Measurements from ENCODE around the gene GMDS. TPM values are rescaled to one million over a fixed set of nuclear protein-coding genes. Genes with fewer than 3 reads are reported as not detected.

Gene GMDS
- polyA plus RNA-seq, 1 of the 3 experiments (the other 2 are of a cell fraction) = 12.3 TPM

- no peak overlapping the region for H2AFZ ChIP-seq (ENCODE audit: low read depth)
- POLR2A ChIA-PET = no interaction called here
- peaks cover 0 to 19% of the 10 kb centered on the region in 2 experiments; a peak in 1 of 4 replicates for H3K4me1 ChIP-seq (ENCODE audit: control insufficient read depth in 1 of 2, insufficient read depth in 2 of 2, low read depth in 1 of 2, low read length in 1 of 2)
- no peak overlapping the region for H3K4me3 ChIP-seq (ENCODE audit: low read depth in 2 of 2, low read length in 1 of 2)
- CTCF ChIA-PET = no interaction called here
- no peak overlapping the region; a peak in 1 of 4 replicates for H3K27ac ChIP-seq (ENCODE audit: low read depth in 2 of 2, low read length in 1 of 2)
- no peaks in the 10 kb centered on the region for H3K9me3 ChIP-seq
- H3K36me3 ChIP-seq (replicated peaks in 1 of 2; ENCODE audit: control insufficient read depth in 1 of 2, insufficient read depth in 2 of 2, low read length in 1 of 2) = no peaks in the 10 kb centered on the region
- 56% methylated on average over 3 of the region's 3 CpGs for WGBS (ENCODE audit: low lambda C conversion rate)
- TF ChIP-seq SIN3A (IDR thresholded peaks at IDR 0.05; ENCODE audit: borderline replicate concordance, low read depth, low read length) (no peak), CHD2 (IDR thresholded peaks at IDR 0.05; ENCODE audit: low read length, partially characterized antibody) (no peak), TCF12 (IDR thresholded peaks at IDR 0.05) (no peak), RCOR1 (IDR thresholded peaks at IDR 0.05; ENCODE audit: low read length) (no peak), EZH2phosphoT487 (IDR thresholded peaks at IDR 0.05; ENCODE audit: borderline replicate concordance, low read depth) (no peak), SMC3 (IDR thresholded peaks at IDR 0.05; ENCODE audit: low read depth, low read length) (no peak), NRF1 (IDR thresholded peaks at IDR 0.05; ENCODE audit: low read depth, low read length) (no peak), NFIC (IDR thresholded peaks at IDR 0.05; ENCODE audit: borderline replicate concordance) (no peak), RFX5 (IDR thresholded peaks at IDR 0.05; ENCODE audit: low read length) (no peak), FOSL2 (IDR thresholded peaks at IDR 0.05; ENCODE audit: borderline replicate concordance, low read depth) (no peak), POLR2AphosphoS5 (IDR thresholded peaks at IDR 0.05; ENCODE audit: low read depth, low read length) (no peak), FOXJ3 (CRISPR knock-in tag; IDR thresholded peaks at IDR 0.05) (no peak), YY1 (IDR thresholded peaks at IDR 0.05; ENCODE audit: low read depth) (no peak)
- TF ChIP-seq, protein P1, sequence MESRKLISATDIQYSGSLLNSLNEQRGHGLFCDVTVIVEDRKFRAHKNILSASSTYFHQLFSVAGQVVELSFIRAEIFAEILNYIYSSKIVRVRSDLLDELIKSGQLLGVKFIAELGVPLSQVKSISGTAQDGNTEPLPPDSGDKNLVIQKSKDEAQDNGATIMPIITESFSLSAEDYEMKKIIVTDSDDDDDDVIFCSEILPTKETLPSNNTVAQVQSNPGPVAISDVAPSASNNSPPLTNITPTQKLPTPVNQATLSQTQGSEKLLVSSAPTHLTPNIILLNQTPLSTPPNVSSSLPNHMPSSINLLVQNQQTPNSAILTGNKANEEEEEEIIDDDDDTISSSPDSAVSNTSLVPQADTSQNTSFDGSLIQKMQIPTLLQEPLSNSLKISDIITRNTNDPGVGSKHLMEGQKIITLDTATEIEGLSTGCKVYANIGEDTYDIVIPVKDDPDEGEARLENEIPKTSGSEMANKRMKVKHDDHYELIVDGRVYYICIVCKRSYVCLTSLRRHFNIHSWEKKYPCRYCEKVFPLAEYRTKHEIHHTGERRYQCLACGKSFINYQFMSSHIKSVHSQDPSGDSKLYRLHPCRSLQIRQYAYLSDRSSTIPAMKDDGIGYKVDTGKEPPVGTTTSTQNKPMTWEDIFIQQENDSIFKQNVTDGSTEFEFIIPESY (IDR thresholded peaks at IDR 0.05; ENCODE audit: borderline replicate concordance, low read depth) = no peak
- TF ChIP-seq, protein P2, sequence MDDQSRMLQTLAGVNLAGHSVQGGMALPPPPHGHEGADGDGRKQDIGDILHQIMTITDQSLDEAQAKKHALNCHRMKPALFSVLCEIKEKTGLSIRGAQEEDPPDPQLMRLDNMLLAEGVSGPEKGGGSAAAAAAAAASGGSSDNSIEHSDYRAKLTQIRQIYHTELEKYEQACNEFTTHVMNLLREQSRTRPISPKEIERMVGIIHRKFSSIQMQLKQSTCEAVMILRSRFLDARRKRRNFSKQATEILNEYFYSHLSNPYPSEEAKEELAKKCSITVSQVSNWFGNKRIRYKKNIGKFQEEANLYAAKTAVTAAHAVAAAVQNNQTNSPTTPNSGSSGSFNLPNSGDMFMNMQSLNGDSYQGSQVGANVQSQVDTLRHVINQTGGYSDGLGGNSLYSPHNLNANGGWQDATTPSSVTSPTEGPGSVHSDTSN (IDR thresholded peaks at IDR 0.05) = no peak
- TF ChIP-seq, protein P3, sequence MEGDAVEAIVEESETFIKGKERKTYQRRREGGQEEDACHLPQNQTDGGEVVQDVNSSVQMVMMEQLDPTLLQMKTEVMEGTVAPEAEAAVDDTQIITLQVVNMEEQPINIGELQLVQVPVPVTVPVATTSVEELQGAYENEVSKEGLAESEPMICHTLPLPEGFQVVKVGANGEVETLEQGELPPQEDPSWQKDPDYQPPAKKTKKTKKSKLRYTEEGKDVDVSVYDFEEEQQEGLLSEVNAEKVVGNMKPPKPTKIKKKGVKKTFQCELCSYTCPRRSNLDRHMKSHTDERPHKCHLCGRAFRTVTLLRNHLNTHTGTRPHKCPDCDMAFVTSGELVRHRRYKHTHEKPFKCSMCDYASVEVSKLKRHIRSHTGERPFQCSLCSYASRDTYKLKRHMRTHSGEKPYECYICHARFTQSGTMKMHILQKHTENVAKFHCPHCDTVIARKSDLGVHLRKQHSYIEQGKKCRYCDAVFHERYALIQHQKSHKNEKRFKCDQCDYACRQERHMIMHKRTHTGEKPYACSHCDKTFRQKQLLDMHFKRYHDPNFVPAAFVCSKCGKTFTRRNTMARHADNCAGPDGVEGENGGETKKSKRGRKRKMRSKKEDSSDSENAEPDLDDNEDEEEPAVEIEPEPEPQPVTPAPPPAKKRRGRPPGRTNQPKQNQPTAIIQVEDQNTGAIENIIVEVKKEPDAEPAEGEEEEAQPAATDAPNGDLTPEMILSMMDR (IDR thresholded peaks at IDR 0.05) = no peak
- TF ChIP-seq, protein P4, sequence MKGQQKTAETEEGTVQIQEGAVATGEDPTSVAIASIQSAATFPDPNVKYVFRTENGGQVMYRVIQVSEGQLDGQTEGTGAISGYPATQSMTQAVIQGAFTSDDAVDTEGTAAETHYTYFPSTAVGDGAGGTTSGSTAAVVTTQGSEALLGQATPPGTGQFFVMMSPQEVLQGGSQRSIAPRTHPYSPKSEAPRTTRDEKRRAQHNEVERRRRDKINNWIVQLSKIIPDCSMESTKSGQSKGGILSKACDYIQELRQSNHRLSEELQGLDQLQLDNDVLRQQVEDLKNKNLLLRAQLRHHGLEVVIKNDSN (IDR thresholded peaks at IDR 0.05; ENCODE audit: borderline replicate concordance, low read depth) = no peak
- no peak overlapping the region for H3K9ac ChIP-seq
- H3K27me3 ChIP-seq (ENCODE audit: insufficient read depth) = no peaks in the 10 kb centered on the region
- no peak overlapping the region; the same call in 1 of the 2 replicates for H3K4me2 ChIP-seq
- peaks cover 6% of the 10 kb centered on the region for H3F3A ChIP-seq (replicated peaks; ENCODE audit: insufficient read depth)
- H3K9me2 ChIP-seq = no peaks in the 10 kb centered on the region
- no peak for DNase-seq
- H4K20me1 ChIP-seq (ENCODE audit: insufficient read depth) = no peaks in the 10 kb centered on the region
- H3K79me2 ChIP-seq (ENCODE audit: insufficient read depth) = no peaks in the 10 kb centered on the region
Observed at GRCh38 chr6:2266031-2266795, 20.8 kb upstream of the GMDS start.

All from SK-N-SH (cell line).